Measurements from ENCODE around the gene NNMT. TPM values are rescaled to one million over a fixed set of nuclear protein-coding genes. Genes with fewer than 3 reads are reported as not detected.
"Not testable (repeated sequence)": the region's sequence is repeated elsewhere in the genome, so short reads cannot be mapped to it uniquely, and the experiment has no call there.

Gene NNMT
- total and polyA plus RNA-seq, 3 experiments from 2014 or later: not detected

DNA sequence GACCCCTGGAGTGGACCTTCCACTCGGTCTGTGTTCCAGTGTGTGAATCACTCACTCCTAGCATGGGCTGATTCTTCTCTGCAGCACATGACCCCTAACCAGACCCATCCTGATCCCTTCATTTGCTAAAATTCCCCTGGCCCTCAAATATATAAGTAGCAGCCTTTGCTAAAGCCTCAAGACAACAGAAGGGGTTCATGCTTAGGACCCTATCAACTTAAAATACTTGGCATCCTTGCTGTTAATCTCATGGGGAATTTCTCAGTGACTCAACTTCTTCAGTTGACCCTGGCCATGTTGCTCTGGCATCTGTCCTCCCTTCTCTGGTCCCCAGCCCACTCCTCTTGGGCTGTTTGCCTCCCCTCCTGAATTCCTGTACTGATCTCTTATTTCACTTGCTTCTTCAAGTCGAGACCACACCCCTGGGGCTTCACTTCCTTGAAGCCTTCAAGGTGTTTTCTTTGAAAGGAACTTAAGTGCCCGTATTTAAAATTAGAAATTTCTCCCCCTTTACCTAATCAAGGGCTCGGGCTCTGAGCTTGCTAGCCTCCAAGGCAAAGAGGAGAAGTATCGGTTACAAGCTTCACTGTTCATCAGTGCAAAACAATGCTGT lies 23.6 kb downstream of the NNMT start:
- Mint-ChIP-seq H3K36me3 (peaks cover 0 to 5% (median 0%) of the 10 kb centered on the region in 3 donors), H3K27me3 (peaks cover 10 to 58% of the 10 kb centered on the region in 2 donors), H3K9me3 (no peaks in the 10 kb centered on the region), H3K27ac (no peak overlapping the region), H3K4me1 (peaks cover 10 to 12% (median 11%) of the 10 kb centered on the region in 3 donors), H3K4me3 (peak overlapping the region in 1 of 7 donors; percentile 73)
- ChIA-PET CTCF (no interaction called here), POLR2A (no interaction called here)
- Histone ChIP-seq H3K27me3 (ENCODE audit: insufficient read depth, low read length, poor library complexity, severe bottlenecking) (no peaks in the 10 kb centered on the region), H3K36me3 (ENCODE audit: insufficient read depth, low read length) (no peaks in the 10 kb centered on the region), H3K4me1 (ENCODE audit: insufficient read depth, low read length) (peaks cover 39% of the 10 kb centered on the region), H3K27ac (ENCODE audit: low read depth, low read length) (no peak overlapping the region), H3K9me3 (ENCODE audit: low read length) (no peaks in the 10 kb centered on the region), H3K4me3 (ENCODE audit: low read length) (peak overlapping the region; percentile 1)
- peak in 1 of 5 donors; percentile 3 for DNase-seq

DNA sequence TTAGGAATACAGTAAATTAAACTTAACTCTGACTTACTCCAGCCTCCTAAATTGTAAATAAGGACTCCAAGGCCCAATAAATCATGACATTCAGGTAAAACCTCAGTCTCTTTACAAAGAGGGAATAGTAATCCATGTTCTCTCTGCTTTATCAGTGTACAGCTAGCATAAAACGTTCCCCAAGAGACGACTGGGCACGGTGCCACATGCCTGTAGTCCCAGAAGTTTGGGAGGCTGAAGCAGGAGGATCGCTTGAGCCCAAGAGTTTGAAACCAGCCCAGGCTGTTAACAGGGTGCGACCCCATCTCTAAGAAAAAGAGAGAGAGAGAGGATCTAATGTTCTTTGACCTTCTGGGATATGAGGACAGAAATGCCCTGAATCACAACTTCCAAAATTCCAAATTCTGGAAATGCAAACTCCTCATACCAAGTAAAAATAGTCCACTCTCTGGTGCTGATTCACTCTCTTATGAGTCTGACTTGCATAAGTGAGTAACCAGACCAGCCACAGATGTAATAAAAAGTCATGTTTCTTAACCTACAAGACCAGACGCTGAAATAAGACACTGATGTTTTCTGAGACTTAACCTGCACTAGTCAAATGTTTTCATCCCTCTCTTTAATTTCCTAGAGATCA lies 25.5 kb downstream of the NNMT start:
- Mint-ChIP-seq H3K4me3 (no peak overlapping the region), H3K4me1 (no peaks in the 10 kb centered on the region), H3K36me3 (peaks cover 0 to 8% (median 0%) of the 10 kb centered on the region in 3 donors), H3K27ac (peak overlapping the region in 1 of 8 donors; percentile 72), H3K27me3 (peaks cover 10 to 51% of the 10 kb centered on the region in 2 donors), H3K9me3 (no peaks in the 10 kb centered on the region)
- H3K4me3 ChIP-seq (ENCODE audit: low read length): no peak overlapping the region
- peaks cover 23% of the 10 kb centered on the region for H3K4me1 ChIP-seq (ENCODE audit: insufficient read depth, low read length)
- no peaks in the 10 kb centered on the region for H3K36me3 ChIP-seq (ENCODE audit: insufficient read depth, low read length)
- H3K9me3 ChIP-seq (ENCODE audit: low read length): no peaks in the 10 kb centered on the region
- ChIA-PET CTCF (no interaction called here), POLR2A (no interaction called here)
- H3K27ac ChIP-seq (ENCODE audit: low read depth, low read length): no peak overlapping the region
- DNase-seq: no peak
- H3K27me3 ChIP-seq (ENCODE audit: insufficient read depth, low read length, poor library complexity, severe bottlenecking): no peaks in the 10 kb centered on the region

- H3K4me1 Mint-ChIP-seq: no peaks in the 10 kb centered on the region
- Histone ChIP-seq H3K36me3 (ENCODE audit: insufficient read depth, low read length) (no peaks in the 10 kb centered on the region), H3K4me3 (ENCODE audit: low read length) (no peak overlapping the region), H3K27me3 (ENCODE audit: insufficient read depth, low read length, poor library complexity, severe bottlenecking) (no peaks in the 10 kb centered on the region), H3K27ac (ENCODE audit: low read depth, low read length) (no peak overlapping the region), H3K9me3 (ENCODE audit: low read length) (no peaks in the 10 kb centered on the region), H3K4me1 (ENCODE audit: insufficient read depth, low read length) (peaks cover 15% of the 10 kb centered on the region)
- peaks cover 0 to 8% (median 0%) of the 10 kb centered on the region in 3 donors for H3K36me3 Mint-ChIP-seq
- H3K4me3 Mint-ChIP-seq: no peak overlapping the region
- no peaks in the 10 kb centered on the region for H3K9me3 Mint-ChIP-seq
- CTCF ChIA-PET: no interaction called here
- H3K27me3 Mint-ChIP-seq: peaks cover 10 to 54% of the 10 kb centered on the region in 2 donors
- DNase-seq: no peak
- POLR2A ChIA-PET: no interaction called here
- no peak overlapping the region for H3K27ac Mint-ChIP-seq
Observed at GRCh38 chr11:114322934-114323333, 26.7 kb downstream of the NNMT start.

- Mint-ChIP-seq H3K27me3 (peaks cover 14 to 58% of the 10 kb centered on the region in 2 donors), H3K4me3 (no peak overlapping the region), H3K9me3 (peaks cover 9 to 15% (median 14%) of the 10 kb centered on the region in 5 donors), H3K36me3 (peaks cover 0 to 16% (median 0%) of the 10 kb centered on the region in 3 donors), H3K4me1 (no peaks in the 10 kb centered on the region), H3K27ac (no peak overlapping the region)
- POLR2A ChIA-PET: no interaction called here
- Histone ChIP-seq H3K27ac (ENCODE audit: low read depth, low read length) (no peak overlapping the region), H3K4me1 (ENCODE audit: insufficient read depth, low read length) (peaks cover under 1% of the 10 kb centered on the region), H3K4me3 (ENCODE audit: low read length) (no peak overlapping the region), H3K36me3 (ENCODE audit: insufficient read depth, low read length) (no peaks in the 10 kb centered on the region), H3K9me3 (ENCODE audit: low read length) (no peaks in the 10 kb centered on the region), H3K27me3 (ENCODE audit: insufficient read depth, low read length, poor library complexity, severe bottlenecking) (no peaks in the 10 kb centered on the region)
- no peak for DNase-seq
- CTCF ChIA-PET: no interaction called here
Observed at GRCh38 chr11:114326151-114326550, 30.0 kb downstream of the NNMT start.

DNA sequence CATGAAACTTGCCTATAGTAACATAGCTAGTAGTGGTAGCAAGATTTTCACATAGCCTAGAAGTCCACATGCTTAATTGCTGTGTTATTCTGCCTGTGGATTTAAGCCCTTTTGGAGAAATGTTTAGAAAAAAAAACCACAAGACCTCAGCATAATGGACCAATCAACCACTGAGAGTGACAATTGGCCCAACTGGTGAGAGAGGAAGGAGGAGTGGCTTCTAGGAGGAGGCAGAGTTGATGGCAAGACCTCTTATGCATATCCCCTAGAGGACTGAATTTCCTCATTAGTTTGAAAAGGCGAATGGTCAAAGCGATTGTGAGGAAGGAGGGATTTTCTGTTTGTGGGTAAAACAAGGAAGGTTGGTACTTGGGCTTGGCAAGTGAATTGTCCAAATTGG lies 30.6 kb downstream of the NNMT start:
- Mint-ChIP-seq H3K27me3 (peaks cover 14 to 54% of the 10 kb centered on the region in 2 donors), H3K27ac (no peak overlapping the region), H3K4me3 (no peak overlapping the region), H3K9me3 (peaks cover 9 to 18% (median 14%) of the 10 kb centered on the region in 5 donors), H3K4me1 (no peaks in the 10 kb centered on the region), H3K36me3 (peaks cover 0 to 16% (median 0%) of the 10 kb centered on the region in 3 donors)
- ChIA-PET CTCF (no interaction called here), POLR2A (no interaction called here)
- no peak for DNase-seq
- Histone ChIP-seq H3K27me3 (ENCODE audit: insufficient read depth, low read length, poor library complexity, severe bottlenecking) (no peaks in the 10 kb centered on the region), H3K36me3 (ENCODE audit: insufficient read depth, low read length) (no peaks in the 10 kb centered on the region), H3K27ac (ENCODE audit: low read depth, low read length) (no peak overlapping the region), H3K4me3 (ENCODE audit: low read length) (no peak overlapping the region), H3K4me1 (ENCODE audit: insufficient read depth, low read length) (no peaks in the 10 kb centered on the region), H3K9me3 (ENCODE audit: low read length) (no peaks in the 10 kb centered on the region)

GRCh38 chr11:114330373-114330772 lies 34.2 kb downstream of the NNMT start:
- Histone ChIP-seq H3K36me3 (ENCODE audit: insufficient read depth, low read length) (no peaks in the 10 kb centered on the region), H3K27me3 (ENCODE audit: insufficient read depth, low read length, poor library complexity, severe bottlenecking) (no peaks in the 10 kb centered on the region), H3K9me3 (ENCODE audit: low read length) (no peaks in the 10 kb centered on the region), H3K4me3 (ENCODE audit: low read length) (no peak overlapping the region), H3K4me1 (ENCODE audit: insufficient read depth, low read length) (no peaks in the 10 kb centered on the region), H3K27ac (ENCODE audit: low read depth, low read length) (no peak overlapping the region)
- H3K27ac Mint-ChIP-seq: no peak overlapping the region
- ChIA-PET POLR2A (no interaction called here), CTCF (no interaction called here)
- peaks cover 0 to 8% (median 0%) of the 10 kb centered on the region in 3 donors for H3K36me3 Mint-ChIP-seq
- peaks cover 22 to 62% of the 10 kb centered on the region in 2 donors for H3K27me3 Mint-ChIP-seq
- H3K4me3 Mint-ChIP-seq: no peak overlapping the region
- H3K4me1 Mint-ChIP-seq: no peaks in the 10 kb centered on the region
- no peak for DNase-seq
- peaks cover 15 to 25% (median 17%) of the 10 kb centered on the region in 5 donors for H3K9me3 Mint-ChIP-seq

- H3K4me3 Mint-ChIP-seq: peak overlapping the region in 6 of 7 donors; percentile 54 to 88 (median 59)
Observed at GRCh38 chr11:114340311-114341131, 44.3 kb downstream of the NNMT start.

GRCh38 chr11:114341667-114342066 lies 45.5 kb downstream of the NNMT start:
- DNase-seq; H3K9me3 Mint-ChIP-seq; H3K4me3 ChIP-seq (ENCODE audit: low read length); H3K27ac Mint-ChIP-seq; H3K36me3 Mint-ChIP-seq; POLR2A ChIA-PET; H3K27me3 Mint-ChIP-seq; H3K27ac ChIP-seq (ENCODE audit: low read depth, low read length); CTCF ChIA-PET; H3K4me1 ChIP-seq (ENCODE audit: insufficient read depth, low read length); H3K9me3 ChIP-seq (ENCODE audit: low read length); H3K36me3 ChIP-seq (ENCODE audit: insufficient read depth, low read length); H3K27me3 ChIP-seq (ENCODE audit: insufficient read depth, low read length, poor library complexity, severe bottlenecking); H3K4me3 Mint-ChIP-seq: not testable (repeated sequence)
- peaks cover 11 to 17% (median 14%) of the 10 kb centered on the region in 3 donors for H3K4me1 Mint-ChIP-seq

More at GRCh38 chr11:114340311-114341131, 44.3 kb downstream of the NNMT start:
- no peaks in the 10 kb centered on the region for H3K9me3 Mint-ChIP-seq
- H3K9me3 ChIP-seq (ENCODE audit: low read length): no peaks in the 10 kb centered on the region
- peak in 2 of 5 donors; percentile 21 to 35 for DNase-seq
- ChIA-PET POLR2A (no interaction called here), CTCF (interaction anchor here (0.6 to 1.1 kb wide), 2 partner anchors 11 to 296 kb away, joined by 4 to 5 read pairs; no protein-coding TSS in a partner anchor)
- no peaks in the 10 kb centered on the region for H3K27me3 ChIP-seq (ENCODE audit: insufficient read depth, low read length, poor library complexity, severe bottlenecking)
- peaks cover 8 to 14% (median 12%) of the 10 kb centered on the region in 3 donors for H3K4me1 Mint-ChIP-seq
- peaks cover 0 to 4% of the 10 kb centered on the region in 2 donors for H3K27me3 Mint-ChIP-seq
- H3K36me3 Mint-ChIP-seq: no peaks in the 10 kb centered on the region
- no peaks in the 10 kb centered on the region for H3K36me3 ChIP-seq (ENCODE audit: insufficient read depth, low read length)
- H3K4me1 ChIP-seq (ENCODE audit: insufficient read depth, low read length): peaks cover 6% of the 10 kb centered on the region
- peak overlapping the region in 1 of 8 donors; percentile 22 for H3K27ac Mint-ChIP-seq
- H3K4me3 ChIP-seq (ENCODE audit: low read length): peak overlapping the region; percentile 55
- no peak overlapping the region for H3K27ac ChIP-seq (ENCODE audit: low read depth, low read length)

Measured in CD8-positive, alpha-beta memory T cell (primary cell).